Endothelial cell of hepatic sinusoid (primary cell): ENCODE results near the gene POC1A.
"Not testable (repeated sequence)": the region's sequence is repeated elsewhere in the genome, so short reads cannot be mapped to it uniquely, and the experiment has no call there.

ENCODE experiments used
- in situ Hi-C: cut with HindIII; loops from 2 replicates; pipeline ENCODE4 v1.10.0; 2017; ENCODE audit warnings: low sequenced_read_pairs

POC1A gene

DNA sequence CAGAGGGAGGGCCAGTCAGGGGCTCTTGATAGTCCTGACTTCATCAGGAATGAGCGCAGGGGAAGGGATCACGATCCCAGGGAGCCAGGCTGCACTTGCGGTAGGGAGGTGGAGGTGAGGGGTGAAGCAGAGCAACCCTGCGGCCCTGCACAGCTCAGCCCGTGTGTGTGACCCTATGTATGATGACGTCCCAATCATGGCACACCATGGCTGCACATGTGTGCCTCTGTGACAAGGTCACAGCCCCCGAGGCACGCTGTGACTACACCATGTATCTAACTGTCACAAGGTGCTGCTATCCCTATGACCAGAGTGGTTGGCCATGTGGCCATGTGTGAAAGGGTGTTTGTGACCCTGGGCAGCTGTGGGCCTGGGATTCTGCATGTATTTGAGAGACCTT, 30.5 kb upstream of the POC1A start:
- in situ Hi-C loops = loop anchor here (5.0 kb wide), 2 partner anchors 38 to 67 kb away; no protein-coding TSS in a partner anchor

DNA sequence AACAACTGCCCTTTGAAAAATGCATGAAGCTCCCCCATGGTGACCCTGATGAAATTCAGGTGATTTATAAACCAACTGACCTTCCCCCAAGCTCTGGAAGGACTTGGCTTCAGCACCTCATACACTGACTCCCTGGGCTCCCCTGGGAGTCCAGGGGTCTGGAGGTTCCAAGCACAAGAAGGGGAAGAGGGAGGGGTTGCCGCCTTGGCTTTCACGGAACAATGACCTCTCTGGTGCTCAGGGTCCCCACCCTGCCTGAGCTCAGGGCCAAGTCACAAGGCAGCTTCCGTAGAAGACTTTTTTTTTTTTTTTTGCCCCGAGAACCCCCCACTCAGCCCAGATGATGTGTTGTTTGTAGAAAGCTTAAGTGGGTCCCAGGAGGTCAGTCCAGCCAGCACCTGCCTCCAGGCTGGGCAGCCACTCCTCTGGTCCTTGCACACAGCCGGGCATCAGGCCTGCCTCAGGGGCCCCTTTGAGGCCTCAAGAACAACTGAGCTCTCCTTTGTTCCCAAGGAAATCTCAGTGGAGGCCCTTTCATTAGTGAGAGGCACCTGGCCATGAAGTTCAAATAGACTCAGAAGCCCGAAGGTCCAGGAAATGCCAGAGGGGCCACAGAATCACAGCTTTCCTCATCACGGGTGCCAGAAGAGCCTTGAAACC, 29.7 kb upstream of the POC1A start:
- in situ Hi-C loops = loop anchor here (5.0 kb wide), 2 partner anchors 38 to 67 kb away; no protein-coding TSS in a partner anchor

DNA sequence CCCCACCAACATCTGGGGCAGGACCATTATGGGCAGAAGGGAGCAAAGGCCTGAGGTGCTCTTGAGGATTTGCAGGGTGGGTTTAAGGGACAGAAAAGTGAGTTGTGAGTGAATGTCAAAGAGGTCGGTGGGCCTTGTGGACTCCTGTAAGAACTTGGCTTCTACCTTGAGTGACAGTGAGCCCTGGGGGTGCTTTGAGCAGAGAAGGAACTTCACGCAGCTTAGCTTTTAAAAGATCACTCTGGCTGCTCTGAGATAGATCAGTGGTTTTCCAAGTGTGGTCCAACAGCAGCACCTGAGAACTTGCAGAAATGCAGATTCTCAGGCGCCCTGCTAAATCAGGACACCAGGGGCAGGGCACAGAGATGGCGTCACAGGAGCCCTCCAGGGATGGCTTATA, 28.5 kb upstream of the POC1A start:
- in situ Hi-C loops = loop anchor here (5.0 kb wide), 2 partner anchors 40 to 65 kb away; no protein-coding TSS in a partner anchor

DNA sequence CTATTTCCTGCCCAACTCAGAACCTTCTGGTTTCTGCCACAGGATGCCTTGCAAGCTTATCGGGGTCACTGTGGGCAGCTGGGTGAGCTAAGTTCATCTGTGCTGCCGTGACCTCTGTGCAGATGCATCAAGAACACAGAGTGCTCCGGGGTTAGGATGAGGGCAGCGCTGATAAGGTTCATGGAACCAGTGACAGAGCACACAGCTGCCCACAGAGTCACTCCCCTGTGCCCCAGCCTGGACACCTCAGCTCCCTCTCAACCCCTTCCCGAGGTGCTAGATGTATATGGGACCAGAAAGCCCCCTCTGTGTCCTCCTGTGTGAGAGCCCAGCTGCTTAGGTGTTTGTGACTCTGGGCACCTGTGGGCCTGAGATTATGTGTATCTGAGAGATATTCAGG, 28.0 kb upstream of the POC1A start:
- in situ Hi-C loops = loop anchor here (5.0 kb wide), 2 partner anchors 40 to 65 kb away; no protein-coding TSS in a partner anchor

DNA sequence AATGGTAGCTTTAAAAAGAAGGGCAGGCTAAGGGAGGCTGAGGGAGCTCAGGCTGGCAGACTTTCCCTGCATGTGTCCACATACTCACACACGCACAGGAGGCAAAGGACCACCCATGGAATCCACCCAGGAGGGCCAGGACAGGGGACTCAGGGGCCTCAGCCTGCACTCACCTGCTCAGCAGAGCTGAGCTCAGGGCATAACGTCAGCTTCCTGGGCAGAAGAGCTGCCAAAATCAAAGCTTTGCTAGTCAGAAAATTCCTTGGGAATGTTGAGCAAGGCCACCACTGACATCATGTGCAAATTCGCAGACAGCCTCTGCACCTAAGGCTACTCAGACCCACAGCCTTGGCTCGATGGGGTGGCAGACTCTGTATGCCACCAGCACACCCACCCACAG, 27.3 kb upstream of the POC1A start:
- in situ Hi-C loops = loop anchor here (5.0 kb wide), 2 partner anchors 41 to 64 kb away; no protein-coding TSS in a partner anchor

DNA sequence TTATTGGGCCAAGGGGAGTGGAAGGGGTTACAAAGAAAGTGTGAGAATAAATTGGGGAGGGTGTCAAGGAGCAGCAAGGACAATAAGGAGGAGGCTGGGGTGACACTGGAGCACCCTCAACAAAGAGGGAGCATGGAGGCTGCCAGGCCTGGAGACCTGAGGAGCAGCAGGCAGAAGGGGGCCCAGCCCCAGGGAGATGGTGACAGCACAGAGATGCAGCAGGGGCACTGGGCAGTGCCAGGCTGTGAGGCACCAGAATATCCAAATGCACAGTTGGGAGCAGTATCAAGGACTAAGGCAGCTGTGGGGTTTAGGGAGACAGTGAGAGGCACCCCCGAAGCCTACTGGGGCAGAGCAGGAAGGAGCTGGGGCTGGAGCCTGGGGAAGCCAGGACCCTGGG, 24.3 kb upstream of the POC1A start:
- in situ Hi-C loops = no loop called here

DNA sequence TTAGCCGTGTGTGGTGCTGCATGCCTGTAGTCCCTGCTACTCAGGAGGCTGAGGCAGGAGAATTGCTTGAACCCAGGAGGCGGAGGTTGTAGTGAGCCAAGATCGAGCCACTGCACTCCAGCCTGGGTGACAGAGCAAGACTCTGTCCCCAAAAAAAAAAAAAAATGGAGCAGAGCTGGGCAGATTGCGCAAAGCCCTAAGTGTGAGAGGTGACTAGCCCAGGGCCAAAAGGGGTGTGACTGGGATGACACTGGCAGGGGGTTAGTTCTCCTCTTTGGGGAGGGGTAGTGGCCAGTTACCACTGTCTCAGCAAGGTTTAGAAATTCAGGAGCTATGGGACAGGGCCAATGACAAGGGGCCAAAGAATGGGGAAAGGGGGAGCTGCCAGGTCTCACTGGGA, 23.9 kb upstream of the POC1A start:
- in situ Hi-C loops = not testable (repeated sequence)

DNA sequence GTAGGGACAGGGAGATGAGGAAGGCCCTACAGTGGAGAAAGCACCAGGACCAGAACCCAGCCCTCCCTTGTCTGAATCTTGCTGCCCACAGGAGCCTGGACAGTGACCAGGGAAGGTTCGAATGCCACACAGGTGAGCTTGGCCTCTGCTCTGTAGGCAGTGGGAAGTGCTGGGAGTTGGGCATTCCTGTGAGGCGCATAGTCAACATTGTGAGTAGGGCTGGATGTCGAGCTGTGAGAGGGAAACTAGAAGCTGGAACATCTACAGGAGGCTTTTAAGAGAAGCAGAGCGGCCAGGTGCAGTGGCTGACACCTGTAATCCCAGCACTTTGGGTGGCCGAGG, 23.4 kb upstream of the POC1A start:
- in situ Hi-C loops = no loop called here

DNA sequence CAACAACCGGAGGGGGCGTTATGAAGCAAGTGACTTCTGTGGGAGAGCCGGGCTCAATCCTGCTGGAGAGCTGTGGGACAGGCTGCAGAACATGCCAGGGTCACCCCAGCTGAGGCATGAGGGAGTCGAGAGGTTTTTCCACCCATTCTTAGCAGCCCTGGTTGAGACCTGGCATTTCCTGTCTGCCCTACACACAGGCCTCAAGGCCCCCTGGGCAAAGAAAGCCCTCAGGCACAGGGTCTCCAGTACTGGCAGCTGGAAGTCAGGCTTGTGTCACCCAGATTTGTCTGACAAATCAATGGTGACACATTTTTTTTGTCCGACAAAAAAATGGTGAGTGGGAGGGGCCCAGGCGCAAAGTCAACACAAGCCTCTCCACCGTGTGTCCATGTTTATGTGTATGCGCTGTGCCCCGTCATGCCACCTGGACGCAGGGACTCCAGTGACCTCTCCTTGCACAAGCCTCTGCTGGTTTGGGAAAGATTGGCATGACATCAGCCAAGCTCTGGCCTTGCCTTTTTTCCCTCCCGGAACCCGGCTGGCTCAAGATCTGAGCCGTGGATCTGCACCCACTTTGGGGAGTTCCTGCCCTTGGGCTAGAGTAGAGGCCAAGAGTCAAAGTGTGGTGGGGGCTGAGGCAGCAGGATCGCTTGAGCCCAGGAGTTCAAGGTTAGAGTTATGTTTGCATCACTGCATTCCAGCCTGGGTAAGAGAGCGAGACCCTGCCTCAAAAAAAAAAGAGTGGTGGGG, 22.9 kb upstream of the POC1A start:
- in situ Hi-C loops = no loop called here

DNA sequence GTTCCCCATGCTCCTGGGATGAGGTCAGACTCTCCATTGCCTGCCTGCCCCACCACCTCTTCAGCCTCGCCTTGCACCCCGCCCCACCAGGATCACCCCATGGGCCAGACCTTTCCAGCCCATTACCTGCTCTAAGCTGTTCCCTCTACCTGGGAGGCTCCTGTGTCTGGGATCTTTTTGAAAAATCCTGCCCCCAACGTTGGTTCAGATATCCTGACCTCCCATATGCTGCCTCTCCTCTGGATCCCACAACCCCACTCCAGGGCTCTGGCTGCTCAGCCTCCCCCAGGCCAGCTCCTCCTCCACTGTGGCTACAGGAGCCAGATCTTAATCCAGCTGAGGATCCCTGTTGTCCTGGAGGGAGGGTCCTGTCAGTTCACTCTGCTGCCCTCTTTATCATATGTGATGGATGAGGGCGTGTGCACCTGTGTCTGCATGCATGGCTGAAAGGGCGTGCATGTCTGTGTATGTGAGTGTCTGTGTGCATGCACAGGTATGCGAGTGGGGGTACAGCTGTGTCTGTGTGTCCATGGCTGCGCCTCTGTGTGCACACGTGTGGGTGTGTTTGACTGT, 22.0 kb upstream of the POC1A start:
- in situ Hi-C loops = no loop called here

DNA sequence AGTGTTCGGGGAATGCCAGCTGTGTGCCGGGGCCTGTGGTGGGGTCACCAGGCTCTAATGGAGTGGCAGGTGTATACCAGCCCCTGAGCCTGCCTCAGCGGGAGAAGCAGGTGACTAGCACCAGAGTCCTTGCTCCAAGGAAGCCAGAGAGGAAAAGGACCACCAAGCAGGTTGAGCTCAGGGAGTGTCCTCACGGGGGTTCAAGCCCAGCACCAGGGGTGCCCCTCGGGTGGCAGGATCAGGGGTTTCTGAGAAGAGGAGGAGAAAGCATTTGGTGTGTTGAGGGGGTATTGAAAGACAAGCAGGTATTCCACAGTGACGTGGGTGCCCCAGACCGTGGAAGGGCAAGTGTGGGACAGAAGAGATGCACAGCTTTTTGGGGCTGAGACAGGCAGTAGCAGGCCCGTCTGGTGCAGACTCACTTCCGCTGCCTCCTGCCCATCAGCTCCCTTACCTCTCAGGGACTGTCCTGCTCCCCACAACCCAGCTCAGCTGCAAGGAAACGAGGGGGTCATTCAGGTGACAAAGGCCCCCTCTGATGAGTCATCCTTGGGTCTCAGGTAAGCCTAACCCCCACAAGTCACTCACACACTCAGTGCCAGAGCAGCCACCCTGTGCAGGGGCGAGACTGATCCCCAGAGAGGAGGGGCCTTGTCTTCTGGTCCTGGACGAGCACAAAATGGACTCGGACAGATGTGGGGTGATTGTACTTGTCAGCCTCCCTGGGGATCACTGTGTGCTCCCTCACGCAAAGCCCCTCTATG, 21.4 kb upstream of the POC1A start:
- in situ Hi-C loops = no loop called here

DNA sequence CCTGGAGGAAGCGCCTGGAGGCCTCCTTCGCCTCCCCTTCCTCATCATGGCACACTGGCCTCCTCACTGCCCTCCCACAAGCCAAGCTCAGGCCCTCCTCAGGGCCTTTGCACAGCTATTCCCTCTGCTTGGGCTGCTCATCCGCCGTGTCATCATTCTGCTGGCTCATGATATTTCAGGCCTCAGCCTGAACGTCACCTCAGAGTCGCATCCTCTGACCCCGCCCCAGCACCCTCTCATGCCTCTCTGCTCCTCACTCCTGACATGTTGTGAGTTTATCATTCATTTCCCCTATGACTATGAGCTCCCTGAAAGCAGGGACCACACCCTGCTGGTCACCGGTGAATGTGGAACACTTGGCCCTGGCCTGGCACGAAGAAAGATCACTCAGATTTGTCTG, 20.7 kb upstream of the POC1A start:
- in situ Hi-C loops = no loop called here

DNA sequence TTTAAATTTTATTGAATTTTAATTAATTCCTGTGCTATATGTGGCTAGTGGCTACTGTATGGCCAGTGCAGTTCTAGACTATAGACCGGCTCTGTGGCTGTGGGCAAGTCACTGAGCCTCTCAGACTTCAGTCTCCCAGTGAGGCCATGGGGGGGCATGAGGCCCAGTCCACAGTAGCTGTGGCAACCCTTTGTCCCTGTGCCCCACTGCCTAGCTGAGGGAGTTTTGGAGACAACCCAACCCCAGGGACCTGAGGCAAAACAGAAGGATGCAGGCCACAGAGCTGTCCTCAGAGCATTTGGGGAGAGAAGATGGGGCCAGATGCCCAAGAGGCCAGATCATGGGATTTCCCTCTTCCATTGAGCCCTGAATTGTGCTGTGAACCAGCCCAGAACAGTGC, 18.9 kb upstream of the POC1A start:
- in situ Hi-C loops = no loop called here

DNA sequence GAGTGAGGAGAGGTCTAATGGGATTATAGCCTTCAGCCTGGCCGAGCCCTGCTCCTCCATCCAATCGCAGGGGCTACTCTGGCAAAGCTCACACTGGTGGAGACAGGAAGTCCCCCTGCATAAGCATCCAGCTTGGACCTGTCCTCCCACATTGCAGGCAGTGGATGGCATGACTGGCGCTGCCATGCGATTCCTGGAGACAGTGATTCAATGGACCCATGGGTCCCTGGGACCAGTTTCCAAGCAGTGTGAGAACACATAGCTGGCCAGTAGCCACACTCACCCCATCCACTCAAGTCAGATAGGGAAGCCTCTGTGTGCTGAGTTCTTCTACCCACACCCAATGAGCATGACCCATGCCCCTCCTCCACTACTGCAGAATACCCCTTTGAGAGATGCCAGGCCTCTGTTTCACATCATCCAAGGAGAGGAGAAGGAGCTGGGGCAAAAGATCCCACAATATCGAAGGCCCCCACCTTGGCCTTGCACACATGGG, 18.1 kb upstream of the POC1A start:
- in situ Hi-C loops = no loop called here

DNA sequence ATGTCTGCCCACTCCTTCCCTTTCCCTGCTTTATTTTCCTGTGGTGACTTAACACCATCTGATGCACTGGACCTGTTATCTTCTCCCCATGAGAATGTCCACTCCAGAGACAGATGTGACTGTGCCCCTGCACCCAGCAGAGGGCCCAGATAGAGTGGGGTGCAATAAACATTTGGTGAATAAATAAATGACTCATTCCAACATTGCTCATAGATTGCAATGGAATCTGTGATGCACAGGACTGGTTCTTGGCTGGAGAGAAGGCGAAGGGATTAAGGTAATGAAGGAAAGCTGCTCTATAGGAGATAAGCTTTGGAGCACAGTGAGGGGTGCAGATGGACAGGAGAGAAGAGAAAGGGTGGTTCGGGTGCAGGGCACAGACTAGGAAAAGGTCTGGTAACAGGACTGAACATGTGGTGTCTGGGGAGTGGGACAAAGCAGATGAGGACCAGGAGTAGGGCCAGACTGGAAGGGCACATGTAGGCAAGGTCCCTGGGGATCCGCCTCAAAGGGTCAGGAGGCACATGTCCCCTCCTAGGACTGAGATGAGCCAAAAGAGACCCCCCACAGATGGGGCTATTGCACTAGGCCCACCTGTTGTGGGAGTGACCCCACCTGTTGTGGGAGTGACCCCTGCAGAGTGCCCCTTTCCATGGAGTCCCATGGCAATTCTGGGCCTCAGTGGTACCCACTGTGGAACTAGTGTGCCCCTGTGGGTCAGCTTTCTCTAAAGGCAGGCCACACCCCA, 17.5 kb upstream of the POC1A start:
- in situ Hi-C loops = no loop called here

DNA sequence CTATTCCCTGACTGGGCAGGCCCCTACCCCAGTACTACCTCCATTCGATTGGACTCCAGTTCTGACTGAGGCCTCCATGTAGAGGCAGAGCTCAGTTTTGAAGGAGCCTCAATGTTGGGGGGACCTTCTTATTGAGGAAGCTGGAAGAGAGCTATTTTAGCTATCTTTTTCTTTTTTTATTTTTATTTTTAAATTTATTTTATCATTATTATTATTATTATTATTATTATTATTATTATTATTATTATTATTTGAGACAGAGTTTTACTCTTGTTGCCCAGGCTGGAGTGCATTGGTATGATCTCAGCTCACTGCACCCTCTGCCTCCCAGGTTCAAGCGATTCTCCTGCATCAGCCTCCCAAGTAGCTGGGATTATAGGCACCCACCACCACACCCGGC, 16.0 kb upstream of the POC1A start:
- in situ Hi-C loops = not testable (repeated sequence)

DNA sequence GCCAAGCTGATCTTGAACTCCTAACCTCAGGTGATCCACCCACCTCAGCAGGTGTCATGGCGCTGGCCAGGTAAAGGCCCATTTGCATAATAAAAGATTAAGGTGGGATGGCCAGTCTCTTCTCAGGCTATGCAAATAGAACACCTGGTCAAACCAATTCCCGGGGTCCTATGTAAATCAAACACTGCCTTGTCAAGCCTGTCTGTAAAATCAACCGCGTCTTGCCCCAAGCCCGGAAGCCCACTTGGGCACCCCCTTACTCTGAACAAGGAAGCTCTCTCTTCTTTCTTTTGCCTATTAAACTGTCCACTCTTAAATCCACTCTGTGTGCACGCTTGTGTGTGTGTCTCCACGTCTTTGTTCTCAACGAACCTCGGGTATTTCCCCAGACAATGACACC, 13.0 kb upstream of the POC1A start:
- in situ Hi-C loops = no loop called here

DNA sequence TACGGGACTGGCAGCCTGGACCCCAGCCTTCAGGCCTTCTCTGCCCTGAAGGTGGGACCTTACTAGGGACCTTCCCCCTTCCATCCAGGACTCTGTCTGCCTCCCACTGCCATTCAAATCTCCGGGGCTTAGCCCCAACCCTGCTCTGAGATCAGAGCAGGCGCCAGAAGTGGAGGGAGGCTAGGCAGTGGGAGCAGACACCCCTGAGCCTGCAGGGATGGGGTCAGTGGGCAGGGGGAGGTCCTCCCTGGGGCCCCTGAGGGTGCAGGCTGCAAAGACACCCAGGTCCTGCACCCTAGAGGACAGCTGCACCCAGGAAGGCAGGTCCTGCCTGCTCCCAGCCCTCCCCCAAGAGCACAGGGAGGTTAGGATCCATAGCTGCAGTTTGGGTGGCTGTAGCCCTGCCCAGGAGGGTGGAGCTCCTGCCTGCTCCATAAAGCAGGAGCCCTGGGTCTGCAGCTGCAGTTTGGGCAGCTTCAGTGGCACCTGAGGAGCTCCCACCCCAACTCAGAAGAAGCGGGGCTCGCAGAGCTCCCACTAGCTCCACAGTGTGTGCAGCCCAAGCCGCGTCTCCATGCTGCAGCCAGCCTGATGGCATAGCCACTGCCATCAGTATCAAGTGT, 8.1 kb upstream of the POC1A start:
- in situ Hi-C loops = no loop called here

DNA sequence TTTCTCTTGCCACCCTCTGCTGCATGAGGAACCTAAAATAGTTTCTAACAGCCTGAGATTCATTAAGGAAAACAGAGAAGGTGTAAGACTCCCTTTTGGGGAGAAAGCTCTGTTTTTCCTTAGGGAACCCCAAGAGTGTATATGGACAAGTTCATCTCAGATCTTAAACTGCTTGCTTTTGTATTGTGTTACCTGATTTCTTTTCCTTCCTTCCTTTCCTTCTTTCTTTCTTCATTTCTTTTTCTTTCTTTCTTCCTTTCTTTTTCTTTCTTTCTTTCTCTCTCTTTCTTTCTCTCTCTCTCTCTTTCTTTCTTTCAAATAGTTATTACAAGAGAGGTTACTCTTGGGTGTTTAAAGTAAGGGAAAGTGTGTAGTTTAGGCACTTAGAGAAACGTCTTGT, 5.3 kb upstream of the POC1A start:
- in situ Hi-C loops = no loop called here

DNA sequence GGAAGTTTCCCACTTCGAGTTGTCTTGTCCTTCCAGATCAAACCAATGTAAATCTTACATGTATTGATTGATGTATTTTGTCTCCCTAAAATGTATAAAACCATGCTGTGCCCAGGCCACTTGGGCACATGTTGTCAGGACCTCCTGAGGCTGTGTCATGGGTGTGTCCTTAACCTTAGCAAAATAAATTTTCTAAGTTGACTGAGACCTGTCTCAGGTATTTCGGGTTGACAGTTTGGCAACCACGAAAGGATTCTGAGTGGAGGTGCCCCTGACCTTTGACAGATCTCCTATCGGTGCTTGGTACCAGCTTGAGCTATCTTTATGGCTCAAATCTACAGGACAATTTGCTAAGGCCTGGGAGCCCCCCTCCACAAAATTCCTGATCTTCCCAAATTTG, 1.7 kb upstream of the POC1A start:
- in situ Hi-C loops = no loop called here
